ENCODE measurements around the gene FGF12. TPM values are rescaled to one million over a fixed set of nuclear protein-coding genes. Genes with fewer than 3 reads are reported as not detected.

The FGF12 gene
- total RNA-seq, 1 experiment from 2014 or later = 0.07 TPM

GRCh38 chr3:192487033-192487432 lies 240.3 kb downstream of the FGF12 start:
- DNase-seq (ENCODE audit: low read depth, low spot score) (no peak), ATAC-seq (no peak)
- ChIA-PET CTCF (no interaction called here), RAD21 (ENCODE audit: low non-redundant PET in 1 of 2, low total read pairs in 2 of 2, uncharacterized antibody in 2 of 2, unreplicated experiment in 2 of 2) (no interaction called here), POLR2A (no interaction called here)
- Histone ChIP-seq H3K36me3 (ENCODE audit: control insufficient read depth in 1 of 2, insufficient read depth in 2 of 2, low read length in 2 of 2) (no peaks in the 10 kb centered on the region), H3K9me3 (ENCODE audit: control insufficient read depth in 1 of 2, insufficient read depth in 1 of 2, low read depth in 1 of 2, low read length in 2 of 2) (no peaks in the 10 kb centered on the region), H3K27me3 (ENCODE audit: insufficient read depth, low read length) (0 out of 2 replicates have a peak, but pooled peaks cover 8% of the 10 kb centered on the region), H3K4me2 (ENCODE audit: low read length) (no peak overlapping the region), H4K20me1 (ENCODE audit: insufficient read depth) (no peaks in the 10 kb centered on the region; the same call in 1 of the 2 replicates), H3K9ac (ENCODE audit: low read length) (no peak overlapping the region), H3K9me2 (ENCODE audit: insufficient read depth) (no peaks in the 10 kb centered on the region), H3K4me1 (ENCODE audit: control insufficient read depth in 1 of 2, insufficient read depth in 2 of 2, low read length in 2 of 2) (no peaks in the 10 kb centered on the region), H2AFZ (ENCODE audit: low read depth, low read length, poor library complexity, severe bottlenecking) (no peak overlapping the region), H3K4me3 (replicated peaks in 1 of 2; ENCODE audit: low read depth in 1 of 2, low read length in 2 of 2) (no peak overlapping the region), H3K27ac (ENCODE audit: low read depth, low read length) (no peak overlapping the region), H3K79me2 (ENCODE audit: insufficient read depth, low read length) (no peaks in the 10 kb centered on the region)
- BruUV-seq (replicated peaks) = no TSS peak
- no peak for TF ChIP-seq ATF3 (IDR thresholded peaks at IDR 0.05)
- no peak for TF ChIP-seq ZBTB33 (IDR thresholded peaks at IDR 0.05; ENCODE audit: extremely low read depth, insufficient replicate concordance, low read length)
- no peak for TF ChIP-seq EZH2 (IDR thresholded peaks at IDR 0.05)
- TF ChIP-seq SIN3A (IDR thresholded peaks at IDR 0.05; ENCODE audit: low read depth) = no peak
- no peak for TF ChIP-seq ZNF274 (IDR thresholded peaks at IDR 0.05; ENCODE audit: low read depth, low read length)
- TF ChIP-seq CTCF (IDR thresholded peaks at IDR 0.05 in 2 of 3, conservative IDR thresholded peaks at IDR 0.05 in 1 of 3; ENCODE audit: borderline replicate concordance in 1 of 3, insufficient read depth in 1 of 3, low read depth in 2 of 3, low read length in 2 of 3) = no peak
- TF ChIP-seq EZH2phosphoT487 (IDR thresholded peaks at IDR 0.05; ENCODE audit: borderline replicate concordance) = no peak
- no peak for TF ChIP-seq SP1 (IDR thresholded peaks at IDR 0.05; ENCODE audit: low read depth)
- TF ChIP-seq REST (IDR thresholded peaks at IDR 0.05; ENCODE audit: low read depth) = no peak
- TF ChIP-seq ZFX (IDR thresholded peaks at IDR 0.05) = no peak
- intact Hi-C loops (cut with micrococcal nuclease) = no loop called here
